ENCODE results near the gene EPN2. TPM values are rescaled to one million over a fixed set of nuclear protein-coding genes. Genes with fewer than 3 reads are reported as not detected.

EPN2 gene
- total RNA-seq, 1 experiment from 2014 or later: 73.1 TPM

DNA sequence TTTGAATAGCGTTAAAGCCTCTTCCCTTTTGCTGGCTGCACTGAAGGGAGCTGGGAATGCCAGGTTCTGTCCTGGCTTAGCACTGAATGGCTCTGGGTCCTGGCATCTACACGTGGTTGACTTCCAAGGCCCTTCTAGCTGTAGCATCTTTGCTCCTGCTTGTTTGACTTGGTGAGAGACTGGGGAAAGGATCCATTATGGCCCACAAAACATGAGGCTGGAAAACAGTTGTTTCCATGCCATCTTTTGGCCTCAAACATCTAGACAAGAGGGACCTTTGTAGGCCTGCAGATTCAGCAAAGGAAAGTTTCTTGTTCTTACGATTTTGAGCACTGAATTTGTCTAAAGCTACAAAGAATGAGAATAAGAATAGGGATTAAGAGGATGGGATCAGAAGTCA lies 32.5 kb downstream of the EPN2 start:
- no peak overlapping the region for H3K27ac ChIP-seq (ENCODE audit: low read depth, low read length)
- BruUV-seq (replicated peaks): no TSS peak
- no peak overlapping the region for H3K4me2 ChIP-seq (ENCODE audit: low read length)
- CTCF ChIA-PET: no interaction called here
- H3K79me2 ChIP-seq (ENCODE audit: insufficient read depth, low read length): peaks cover 79% of the 10 kb centered on the region
- no peaks in the 10 kb centered on the region for H3K4me1 ChIP-seq (ENCODE audit: control insufficient read depth in 1 of 2, insufficient read depth in 2 of 2, low read length in 2 of 2)
- no peak overlapping the region for H3K4me3 ChIP-seq (replicated peaks in 1 of 2; ENCODE audit: low read depth in 1 of 2, low read length in 2 of 2)
- ATAC-seq (no peak), DNase-seq (ENCODE audit: low read depth, low spot score) (no peak)
- H3K36me3 ChIP-seq (ENCODE audit: control insufficient read depth in 1 of 2, insufficient read depth in 2 of 2, low read length in 2 of 2): peaks cover 3 to 8% of the 10 kb centered on the region in 2 experiments; a peak in 1 of 4 replicates
- H4K20me1 ChIP-seq (ENCODE audit: insufficient read depth): no peaks in the 10 kb centered on the region
- TF ChIP-seq POLR2A (IDR thresholded peaks at IDR 0.05; ENCODE audit: borderline replicate concordance, extremely low read depth, insufficient read depth, insufficient read length): no peak
- TF ChIP-seq SRF (IDR thresholded peaks at IDR 0.05; ENCODE audit: low read depth): no peak
- no peak for TF ChIP-seq SIN3A (IDR thresholded peaks at IDR 0.05; ENCODE audit: low read depth)
- TF ChIP-seq EZH2phosphoT487 (IDR thresholded peaks at IDR 0.05; ENCODE audit: borderline replicate concordance): no peak
- no peak for TF ChIP-seq ZNF274 (IDR thresholded peaks at IDR 0.05; ENCODE audit: low read depth, low read length)
- TF ChIP-seq, protein P1, sequence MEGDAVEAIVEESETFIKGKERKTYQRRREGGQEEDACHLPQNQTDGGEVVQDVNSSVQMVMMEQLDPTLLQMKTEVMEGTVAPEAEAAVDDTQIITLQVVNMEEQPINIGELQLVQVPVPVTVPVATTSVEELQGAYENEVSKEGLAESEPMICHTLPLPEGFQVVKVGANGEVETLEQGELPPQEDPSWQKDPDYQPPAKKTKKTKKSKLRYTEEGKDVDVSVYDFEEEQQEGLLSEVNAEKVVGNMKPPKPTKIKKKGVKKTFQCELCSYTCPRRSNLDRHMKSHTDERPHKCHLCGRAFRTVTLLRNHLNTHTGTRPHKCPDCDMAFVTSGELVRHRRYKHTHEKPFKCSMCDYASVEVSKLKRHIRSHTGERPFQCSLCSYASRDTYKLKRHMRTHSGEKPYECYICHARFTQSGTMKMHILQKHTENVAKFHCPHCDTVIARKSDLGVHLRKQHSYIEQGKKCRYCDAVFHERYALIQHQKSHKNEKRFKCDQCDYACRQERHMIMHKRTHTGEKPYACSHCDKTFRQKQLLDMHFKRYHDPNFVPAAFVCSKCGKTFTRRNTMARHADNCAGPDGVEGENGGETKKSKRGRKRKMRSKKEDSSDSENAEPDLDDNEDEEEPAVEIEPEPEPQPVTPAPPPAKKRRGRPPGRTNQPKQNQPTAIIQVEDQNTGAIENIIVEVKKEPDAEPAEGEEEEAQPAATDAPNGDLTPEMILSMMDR (IDR thresholded peaks at IDR 0.05 in 2 of 3, conservative IDR thresholded peaks at IDR 0.05 in 1 of 3; ENCODE audit: borderline replicate concordance in 1 of 3, insufficient read depth in 1 of 3, low read depth in 2 of 3, low read length in 2 of 3): no peak
- TF ChIP-seq ZFX (IDR thresholded peaks at IDR 0.05): no peak
- no peak for TF ChIP-seq YY1 (IDR thresholded peaks at IDR 0.05; ENCODE audit: extremely low read depth, insufficient replicate concordance, low read depth, low read length)
- TF ChIP-seq JUND (IDR thresholded peaks at IDR 0.05): no peak
- no peak for TF ChIP-seq RAD21 (IDR thresholded peaks at IDR 0.05; ENCODE audit: low read depth)
- no peak for TF ChIP-seq SP1 (IDR thresholded peaks at IDR 0.05; ENCODE audit: low read depth)
- no peak for TF ChIP-seq CBX3 (IDR thresholded peaks at IDR 0.05; ENCODE audit: low read depth)
- no peak overlapping the region for H3K9ac ChIP-seq (ENCODE audit: low read length)
- no peaks in the 10 kb centered on the region for H3K9me3 ChIP-seq (ENCODE audit: control insufficient read depth in 1 of 2, insufficient read depth in 1 of 2, low read depth in 1 of 2, low read length in 2 of 2)
- no peak overlapping the region for H2AFZ ChIP-seq (ENCODE audit: low read depth, low read length, poor library complexity, severe bottlenecking)
- no peaks in the 10 kb centered on the region for H3K9me2 ChIP-seq (ENCODE audit: insufficient read depth)
- POLR2A ChIA-PET: no interaction called here
- no peaks in the 10 kb centered on the region for H3K27me3 ChIP-seq (ENCODE audit: insufficient read depth, low read length)
- RAD21 ChIA-PET (ENCODE audit: low non-redundant PET in 1 of 2, low total read pairs in 2 of 2, uncharacterized antibody in 2 of 2, unreplicated experiment in 2 of 2): no interaction called here
- intact Hi-C loops (cut with micrococcal nuclease): no loop called here
